Measurements from ENCODE around the gene SCFD2. TPM values are rescaled to one million over a fixed set of nuclear protein-coding genes. Genes with fewer than 3 reads are reported as not detected.

The SCFD2 gene
- total and polyA plus RNA-seq, 4 donors: 4.3 to 28.8 (median 7.4) TPM

- H3K4me1 ChIP-seq (ENCODE audit: control insufficient read depth in 4 of 4, insufficient read depth in 4 of 4, low read length in 3 of 4): no peaks in the 10 kb centered on the region
- WGBS: 85% methylated on average over 1 of the region's 1 CpG
- no peak overlapping the region for H3K27ac ChIP-seq (ENCODE audit: low read depth in 1 of 2, low read length in 2 of 2)
- no peaks in the 10 kb centered on the region for H3K9me3 ChIP-seq (ENCODE audit: control insufficient read depth in 4 of 4, low read length in 3 of 4)
- no peaks in the 10 kb centered on the region for H3K36me3 ChIP-seq (ENCODE audit: control insufficient read depth in 4 of 4, insufficient read depth in 3 of 4, low read depth in 1 of 4, low read length in 3 of 4)
- no peak overlapping the region for H3K9ac ChIP-seq (ENCODE audit: low read depth in 1 of 2, low read length in 2 of 2)
- TF ChIP-seq HNF4A (conservative IDR thresholded peaks at IDR 0.05) (no peak), TAF1 (conservative IDR thresholded peaks at IDR 0.05) (no peak), RAD21 (IDR thresholded peaks at IDR 0.05) (no peak), SP1 (IDR thresholded peaks at IDR 0.05) (no peak), JUND (IDR thresholded peaks at IDR 0.05) (no peak), RXRA (IDR thresholded peaks at IDR 0.05) (no peak), GABPA (IDR thresholded peaks at IDR 0.05 in 1 of 2, conservative IDR thresholded peaks at IDR 0.05 in 1 of 2) (no peak), YY1 (IDR thresholded peaks at IDR 0.05) (no peak), FOXA2 (IDR thresholded peaks at IDR 0.05) (no peak), EGR1 (IDR thresholded peaks at IDR 0.05; ENCODE audit: low read depth in 2 of 2) (no peak), ZBTB33 (IDR thresholded peaks at IDR 0.05) (no peak), ATF3 (IDR thresholded peaks at IDR 0.05) (no peak), HNF4G (IDR thresholded peaks at IDR 0.05) (no peak), REST (IDR thresholded peaks at IDR 0.05) (no peak), CTCF (IDR thresholded peaks at IDR 0.05; ENCODE audit: low read depth, low read length, missing input control) (no peak), NR2F2 (IDR thresholded peaks at IDR 0.05) (no peak)
- no peak overlapping the region for H3K4me3 ChIP-seq (ENCODE audit: low read depth in 1 of 3, low read length in 3 of 3)
- DNase-seq (ENCODE audit: low spot score): no peak
- no peaks in the 10 kb centered on the region for H3K27me3 ChIP-seq (ENCODE audit: control insufficient read depth in 4 of 4, insufficient read depth in 4 of 4, low read length in 3 of 4)
Observed at GRCh38 chr4:53075162-53075785, 290.6 kb downstream of the SCFD2 start.
